GM21447 (cell line): ENCODE results near the gene PRR4.

Experiments used
- ATAC-seq: cut with Tn5 transposase; IDR thresholded peaks from one replicate; pipeline ENCODE4 v1.9.1; 2021; ENCODE audit not compliant: unreplicated experiment

The PRR4 gene, protein sequence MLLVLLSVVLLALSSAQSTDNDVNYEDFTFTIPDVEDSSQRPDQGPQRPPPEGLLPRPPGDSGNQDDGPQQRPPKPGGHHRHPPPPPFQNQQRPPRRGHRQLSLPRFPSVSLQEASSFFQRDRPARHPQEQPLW

GRCh38 chr12:10849425-10849878 is at the start of gene PRR4:
Gene PRR4, minus strand, starts transcription at chr12:10849475. Its CDS starts 38 bp downstream, at chr12:10849437.
- no peak for ATAC-seq

- no peak for ATAC-seq
These were observed 47.6 kb upstream of the PRR4 start for GRCh38 chr12:10896854-10897253.

DNA sequence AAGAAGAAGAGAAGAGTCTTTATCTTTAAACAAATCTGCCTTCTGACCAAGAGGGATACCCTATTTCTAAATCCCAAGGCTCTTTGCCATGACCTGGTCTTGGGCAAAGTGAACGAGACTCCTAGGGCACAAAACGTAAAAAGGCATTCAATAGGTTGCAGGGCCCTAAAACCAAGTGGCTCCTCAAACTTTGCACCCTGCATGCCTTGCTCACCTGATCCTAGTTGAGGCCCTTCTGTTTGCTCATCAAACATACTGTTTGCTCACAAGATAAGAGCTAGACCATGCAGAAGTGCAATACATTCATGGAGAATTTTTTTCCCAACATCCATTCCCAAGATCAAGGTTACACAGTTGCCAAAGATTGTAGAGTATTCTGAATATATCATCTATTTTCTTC is 42.7 kb upstream of the PRR4 start:
- no peak for ATAC-seq

DNA sequence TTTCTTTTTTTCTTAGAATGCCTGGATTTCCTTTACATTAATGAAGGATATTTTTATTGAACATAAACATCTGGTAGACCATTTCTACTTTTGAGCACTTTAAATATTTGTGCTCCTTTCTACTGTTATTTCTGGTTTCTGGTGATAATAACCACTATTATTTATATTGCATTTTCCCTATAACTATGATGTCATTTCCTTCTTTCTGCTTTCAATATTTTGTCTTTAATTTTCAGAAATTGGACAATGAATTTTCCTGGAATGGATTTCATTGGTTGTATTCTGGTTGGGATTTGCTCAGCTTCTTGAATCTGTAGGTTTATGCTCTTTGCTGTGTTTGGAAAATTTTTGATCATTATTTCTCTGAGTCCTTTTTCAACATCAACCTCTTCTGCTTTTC is 40.0 kb upstream of the PRR4 start:
- no peak for ATAC-seq

DNA sequence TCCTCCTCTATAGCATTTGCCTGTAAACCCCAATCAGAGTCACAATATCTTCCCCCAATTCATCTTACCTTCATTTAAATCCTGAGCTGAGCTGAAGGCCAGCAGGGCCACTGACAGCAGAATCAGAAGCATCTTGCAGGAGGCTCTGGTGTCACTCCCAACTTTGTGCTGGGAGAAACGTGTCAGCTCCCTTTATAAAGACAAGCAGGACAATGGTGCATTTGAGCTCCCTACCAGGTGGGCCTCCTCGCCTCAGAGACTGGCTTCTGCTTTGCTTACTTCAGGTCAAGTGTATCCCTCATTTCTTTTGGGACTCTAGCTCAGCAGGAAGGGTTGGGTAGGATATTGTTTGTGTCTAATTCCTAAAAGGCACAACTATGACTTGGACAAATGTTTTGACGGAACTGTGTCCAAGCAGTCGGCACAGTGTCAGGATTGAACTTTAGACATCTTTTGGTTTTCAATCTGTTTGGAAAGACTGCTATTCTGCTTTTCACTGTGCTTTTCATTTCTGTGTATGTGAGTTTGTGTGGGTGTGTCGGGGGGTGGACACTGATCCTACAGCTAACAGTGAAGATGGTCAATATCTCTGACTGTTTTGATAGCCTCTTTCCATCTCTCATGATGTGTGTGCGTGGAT is 34.9 kb upstream of the PRR4 start, which contains the start of gene PRH1:
Gene PRH1 (minus strand): TSS at position 170 of the 640 bp plus-strand sequence. CDS start 38 bp downstream, at position 132.
- no peak for ATAC-seq

DNA sequence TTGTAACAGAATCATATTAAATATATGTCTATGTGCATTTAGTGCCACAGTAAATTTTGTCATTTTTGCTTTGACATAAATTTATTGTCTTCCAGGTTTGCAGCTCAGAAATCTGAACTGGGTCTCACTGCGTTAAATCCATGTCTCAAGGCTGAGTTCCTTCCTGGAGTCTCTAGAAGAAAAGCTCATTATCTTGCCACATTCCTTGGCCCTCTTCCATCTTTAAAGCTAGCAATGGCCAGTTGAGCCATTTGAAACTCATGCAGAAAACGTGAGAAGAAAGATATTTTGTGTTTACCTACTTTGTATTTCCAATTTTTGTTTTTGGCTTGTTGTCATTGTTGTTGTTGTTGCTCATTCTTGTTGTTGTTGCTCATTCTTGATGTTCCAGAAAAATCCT is 24.1 kb upstream of the PRR4 start:
- ATAC-seq: no peak

- ATAC-seq: no peak
These were observed 18.1 kb upstream of the PRR4 start for GRCh38 chr12:10867381-10867780.

GRCh38 chr12:10863512-10864218 is 14.4 kb upstream of the PRR4 start:
- ATAC-seq: no peak

GRCh38 chr12:10861366-10861765 is 12.1 kb upstream of the PRR4 start:
- ATAC-seq: no peak

GRCh38 chr12:10855807-10856206 is 6.5 kb upstream of the PRR4 start:
- no peak for ATAC-seq

DNA sequence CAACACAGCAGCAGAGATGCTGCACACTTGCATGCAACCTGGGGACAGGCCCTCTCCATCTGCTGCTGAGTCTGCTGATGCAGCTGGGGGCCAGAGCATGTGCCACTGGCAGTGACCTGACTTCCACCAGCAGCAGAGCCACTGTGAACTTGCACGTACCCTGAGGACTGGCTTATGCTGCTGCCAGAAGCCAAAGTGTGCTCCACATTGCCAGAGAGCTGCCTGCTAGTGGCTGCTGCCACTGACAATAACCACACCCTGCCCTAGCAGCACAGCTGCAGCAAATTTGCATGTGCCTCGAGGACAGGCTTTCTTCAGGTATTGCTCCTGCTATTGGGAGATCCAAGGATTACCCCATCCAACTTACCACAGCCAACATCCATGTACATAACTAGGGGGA is 4.5 kb upstream of the PRR4 start:
- ATAC-seq: no peak

DNA sequence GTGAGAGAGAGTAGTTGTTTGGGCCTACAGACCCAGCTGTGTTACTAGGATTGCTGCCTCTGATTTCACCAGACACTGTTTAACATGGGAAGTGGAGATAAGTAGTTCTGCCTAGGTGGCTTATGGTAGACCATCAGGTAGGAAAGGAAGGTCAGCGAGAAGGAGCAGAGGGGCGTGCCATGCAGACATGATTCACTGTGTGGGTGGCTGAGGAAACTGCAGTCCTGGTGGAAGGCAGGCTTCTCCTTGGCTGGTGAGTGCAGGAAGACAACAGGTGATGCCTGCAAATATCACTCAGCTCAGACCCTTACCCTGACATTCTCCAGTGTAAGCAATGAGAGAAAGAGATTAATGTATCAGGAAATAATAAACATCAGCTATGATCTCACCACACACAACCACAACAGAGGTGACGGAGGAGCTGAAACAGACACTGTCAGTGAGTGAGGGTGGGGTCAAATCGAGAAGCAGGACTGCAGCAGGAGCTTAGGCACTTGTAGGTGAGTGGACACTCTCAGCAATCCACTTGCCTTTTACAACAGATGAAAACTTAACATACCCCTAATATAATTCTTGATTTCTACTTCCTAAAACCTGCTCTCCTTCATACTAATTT is 2.1 kb upstream of the PRR4 start:
- ATAC-seq: no peak

- no peak for ATAC-seq
These were observed 1.5 kb downstream of the PRR4 start for GRCh38 chr12:10847744-10848143.

DNA sequence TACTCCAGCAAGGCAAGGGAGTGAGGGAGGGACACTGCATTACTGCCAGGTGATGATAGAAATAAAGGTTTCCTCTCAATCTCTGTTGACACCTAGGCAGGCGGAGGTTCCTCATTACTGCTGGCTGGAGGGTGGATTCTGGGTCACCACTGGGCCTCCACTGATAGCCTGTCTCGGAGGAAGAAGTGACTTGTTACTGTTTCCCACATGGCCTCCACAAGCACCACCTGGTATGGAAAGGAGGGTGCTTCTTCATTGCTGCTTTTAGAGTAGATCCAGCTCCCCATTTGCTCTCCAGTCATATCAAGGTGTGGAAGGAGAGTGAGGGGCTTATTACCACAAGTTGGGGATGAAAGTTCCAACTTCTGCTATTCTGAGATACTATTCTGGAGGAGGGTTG is 6.4 kb downstream of the PRR4 start:
- ATAC-seq: no peak

GRCh38 chr12:10838461-10838860 is 10.8 kb downstream of the PRR4 start:
- ATAC-seq: no peak

GRCh38 chr12:10829994-10830393 is 19.3 kb downstream of the PRR4 start:
- no peak for ATAC-seq

GRCh38 chr12:10826258-10826657 is 23.0 kb downstream of the PRR4 start, which contains the start of gene TAS2R10:
Gene TAS2R10, minus strand, starts transcription at chr12:10826358. Its CDS starts 89 bp downstream, at chr12:10826269.
- ATAC-seq: no peak

GRCh38 chr12:10824957-10825356 is 24.3 kb downstream of the PRR4 start:
- no peak for ATAC-seq

DNA sequence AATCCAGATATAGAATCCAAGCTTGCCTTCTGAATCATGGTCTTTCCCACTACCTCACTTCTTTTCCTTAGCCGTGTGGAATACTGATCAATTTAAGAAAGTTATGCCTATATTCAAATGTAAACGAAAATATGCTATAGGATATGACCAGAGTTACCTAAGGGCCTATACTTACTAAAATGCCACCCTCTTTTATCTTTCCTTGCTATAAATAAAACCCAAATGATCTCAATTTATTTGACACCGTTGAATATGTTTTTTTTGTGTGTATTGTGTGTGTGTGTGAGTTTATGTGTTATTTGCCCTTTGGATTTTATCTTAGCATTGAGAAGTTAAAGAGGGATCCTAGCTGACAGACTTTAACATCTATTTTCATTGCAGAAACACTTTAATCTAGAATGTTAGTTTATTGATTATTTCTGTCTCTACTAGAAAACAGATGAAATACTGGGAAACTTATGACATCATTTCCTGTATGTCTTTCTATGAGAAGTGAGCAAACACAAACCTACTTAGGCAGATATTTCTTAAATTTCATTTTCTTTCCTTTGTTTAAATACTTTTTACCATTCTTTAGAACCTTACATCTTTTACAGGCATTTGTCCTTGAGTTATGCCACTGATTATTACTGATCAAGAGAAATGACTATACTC is 37.3 kb downstream of the PRR4 start:
- ATAC-seq: no peak

DNA sequence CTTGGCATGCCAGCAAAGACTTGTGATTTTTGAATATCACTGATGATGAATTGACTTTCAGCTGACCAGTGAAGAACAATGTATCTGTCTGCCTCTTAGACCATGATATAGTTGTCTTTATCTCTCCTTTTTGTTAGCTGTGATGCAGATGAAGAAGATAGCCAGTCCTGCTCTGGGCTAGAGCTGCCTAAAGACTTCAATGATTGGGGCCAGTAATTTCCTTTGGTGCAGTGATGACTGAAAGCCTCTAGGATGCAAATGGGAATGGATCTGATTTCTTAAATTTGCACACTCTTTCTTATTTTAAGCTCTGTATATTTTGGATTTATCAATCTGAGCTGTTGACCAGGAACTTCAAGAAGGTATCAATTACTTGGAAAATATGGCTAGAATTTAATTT is 39.2 kb downstream of the PRR4 start, which contains the start of gene TAS2R9:
Gene TAS2R9 (minus strand): TSS at position 101 of the 400 bp plus-strand sequence. CDS start 93 bp downstream, at position 8.
- ATAC-seq: no peak

GRCh38 chr12:10807186-10807585 is 42.1 kb downstream of the PRR4 start, which contains the start of gene TAS2R8:
Gene TAS2R8, minus strand, starts transcription at chr12:10807286. Its CDS starts 306 bp downstream, at chr12:10806980.
- ATAC-seq: no peak
